ENCODE results near the gene RTF1. TPM values are rescaled to one million over a fixed set of nuclear protein-coding genes. Genes with fewer than 3 reads are reported as not detected.

Gene RTF1
- total and polyA plus RNA-seq, 2 donors (not counting 3 experiments of a cell fraction or from before 2014, with no cell fraction given): 19.2 to 40.6 TPM

GRCh38 chr15:41490355-41490754 is 73.5 kb downstream of the RTF1 start:
- intact Hi-C loops (cut with micrococcal nuclease) (no loop called here), dilution Hi-C loops (cut with MboI; ENCODE audit: extremely low pct_ligation_motif_present, low sequenced_read_pairs) (no loop called here)
- H3K27ac ChIP-seq (ENCODE audit: insufficient read depth, low read depth, low read length): peak overlapping the region; percentile 43
- no peak overlapping the region for H3K4me2 ChIP-seq (ENCODE audit: insufficient read depth, low read length)
- peak; percentile 99 for FAIRE-seq
- no peak overlapping the region for H3K4me3 ChIP-seq (replicated peaks in 1 of 3; ENCODE audit: insufficient read depth in 1 of 3, low read depth in 1 of 3, low read length in 3 of 3)
- no peak overlapping the region for H2AFZ ChIP-seq (ENCODE audit: low read depth, low read length)
- H3K9me1 ChIP-seq (replicated peaks; ENCODE audit: control insufficient read depth, extremely low read depth, insufficient read depth, low read length): no peaks in the 10 kb centered on the region
- no peaks in the 10 kb centered on the region for H3K9me3 ChIP-seq (replicated peaks; ENCODE audit: control insufficient read depth, insufficient read depth, low read length)
- no peak overlapping the region for H3K9ac ChIP-seq (replicated peaks; ENCODE audit: extremely low read depth, insufficient read depth, low read length)
- H3K27me3 ChIP-seq (ENCODE audit: control insufficient read depth in 2 of 2, insufficient read depth in 2 of 2, low read length in 2 of 2): peaks cover 9 to 14% of the 10 kb centered on the region in 2 experiments
- H3K36me3 ChIP-seq (ENCODE audit: control insufficient read depth in 2 of 2, extremely low read depth in 1 of 2, insufficient read depth in 2 of 2, low read length in 2 of 2): no peaks in the 10 kb centered on the region
- H3K4me1 ChIP-seq (ENCODE audit: control insufficient read depth, extremely low read depth, insufficient read depth, low read length): peaks cover 37% of the 10 kb centered on the region
- no TSS peak for BruUV-seq (replicated peaks)
- CTCF ChIA-PET: interaction anchor here (1.7 kb wide), 1 partner anchor 25 kb away, joined by 6 read pairs; no protein-coding TSS in a partner anchor
- TF ChIP-seq MYC (IDR thresholded peaks at IDR 0.05; ENCODE audit: low read depth, low read length) (no peak), JUN (IDR thresholded peaks at IDR 0.05; ENCODE audit: borderline replicate concordance, insufficient read depth, insufficient read length, low read depth) (peak; percentile 96), EZH2 (IDR thresholded peaks at IDR 0.05; ENCODE audit: borderline replicate concordance, low read depth, low read length, severe bottlenecking) (no peak), FOS (IDR thresholded peaks at IDR 0.05; ENCODE audit: borderline replicate concordance, insufficient read depth, low read length) (peak; percentile 89), POLR2A (IDR thresholded peaks at IDR 0.05; ENCODE audit: low read depth, low read length) (no peak), POLR2AphosphoS5 (IDR thresholded peaks at IDR 0.05; ENCODE audit: insufficient read depth, low read depth, low read length) (peak; percentile 65)
- POLR2A ChIA-PET: interaction anchor here (0.6 to 0.7 kb wide), 3 partner anchors 8 to 288 kb away, joined by 3 to 5 read pairs (median 4); no protein-coding TSS in a partner anchor
- H3K79me2 ChIP-seq (ENCODE audit: control insufficient read depth, insufficient read depth, low read length): no peaks in the 10 kb centered on the region
- H4K20me1 ChIP-seq (replicated peaks; ENCODE audit: control insufficient read depth, extremely low read depth, insufficient read depth, low read length): no peaks in the 10 kb centered on the region
- peak; percentile 85 for DNase-seq (ENCODE audit: low read depth, low spot score)

GRCh38 chr15:41491889-41492288 is 75.0 kb downstream of the RTF1 start:
- POLR2A ChIA-PET: no interaction called here
- no peak for FAIRE-seq
- dilution Hi-C loops (cut with MboI; ENCODE audit: extremely low pct_ligation_motif_present, low sequenced_read_pairs): no loop called here

More at GRCh38 chr15:41491889-41492288, 75.0 kb downstream of the RTF1 start:
- Histone ChIP-seq H3K27me3 (ENCODE audit: control insufficient read depth in 2 of 2, insufficient read depth in 2 of 2, low read length in 2 of 2) (peaks cover 18 to 30% of the 10 kb centered on the region in 2 experiments), H3K9ac (replicated peaks; ENCODE audit: extremely low read depth, insufficient read depth, low read length) (no peak overlapping the region), H3K9me3 (replicated peaks; ENCODE audit: control insufficient read depth, insufficient read depth, low read length) (no peaks in the 10 kb centered on the region), H3K4me2 (ENCODE audit: insufficient read depth, low read length) (no peak overlapping the region), H2AFZ (ENCODE audit: low read depth, low read length) (no peak overlapping the region), H4K20me1 (replicated peaks; ENCODE audit: control insufficient read depth, extremely low read depth, insufficient read depth, low read length) (no peaks in the 10 kb centered on the region), H3K36me3 (ENCODE audit: control insufficient read depth in 2 of 2, extremely low read depth in 1 of 2, insufficient read depth in 2 of 2, low read length in 2 of 2) (no peaks in the 10 kb centered on the region), H3K27ac (ENCODE audit: insufficient read depth, low read depth, low read length) (no peak overlapping the region), H3K79me2 (ENCODE audit: control insufficient read depth, insufficient read depth, low read length) (no peaks in the 10 kb centered on the region), H3K9me1 (replicated peaks; ENCODE audit: control insufficient read depth, extremely low read depth, insufficient read depth, low read length) (no peaks in the 10 kb centered on the region), H3K4me3 (replicated peaks in 1 of 3; ENCODE audit: insufficient read depth in 1 of 3, low read depth in 1 of 3, low read length in 3 of 3) (no peak overlapping the region), H3K4me1 (ENCODE audit: control insufficient read depth, extremely low read depth, insufficient read depth, low read length) (peaks cover 38% of the 10 kb centered on the region)
- TF ChIP-seq MAX (IDR thresholded peaks at IDR 0.05; ENCODE audit: insufficient read depth, insufficient read length) (no peak), CTCF (IDR thresholded peaks at IDR 0.05; ENCODE audit: extremely low read depth in 1 of 2, insufficient read depth in 1 of 2, low read depth in 1 of 2, low read length in 2 of 2) (no peak), EZH2 (IDR thresholded peaks at IDR 0.05; ENCODE audit: borderline replicate concordance, low read depth, low read length, severe bottlenecking) (no peak), POLR2A (IDR thresholded peaks at IDR 0.05; ENCODE audit: low read depth, low read length) (no peak), GATA2 (IDR thresholded peaks at IDR 0.05; ENCODE audit: insufficient read depth, insufficient read length, low read depth, low read length) (no peak), MYC (IDR thresholded peaks at IDR 0.05; ENCODE audit: low read depth, low read length) (no peak), POLR2AphosphoS5 (IDR thresholded peaks at IDR 0.05; ENCODE audit: insufficient read depth, low read depth, low read length) (no peak), FOS (IDR thresholded peaks at IDR 0.05; ENCODE audit: borderline replicate concordance, insufficient read depth, low read length) (no peak), JUN (IDR thresholded peaks at IDR 0.05; ENCODE audit: borderline replicate concordance, insufficient read depth, insufficient read length, low read depth) (no peak)
- CTCF ChIA-PET: interaction anchor here (2.1 to 3.1 kb wide), 2 partner anchors 10 to 26 kb away, joined by 6 to 16 read pairs; no protein-coding TSS in a partner anchor
- intact Hi-C loops (cut with micrococcal nuclease): no loop called here
- no TSS peak for BruUV-seq (replicated peaks)
- no peak for DNase-seq (ENCODE audit: low read depth, low spot score)

Measured in endothelial cell of umbilical vein (primary cell).